ENCODE results near the gene RAB42.

GRCh38 chr1:28591708-28592320 lies at the start of gene RAB42:
- TF ChIP-seq POLR2A (IDR thresholded peaks at IDR 0.05) (no peak), CTCF (IDR thresholded peaks at IDR 0.05 in 4 of 5, conservative IDR thresholded peaks at IDR 0.05 in 1 of 5) (no peak)

All from gastrocnemius medialis (tissue), 4 donors.